GM21390 (cell line): ENCODE data around the gene SCUBE1.

Source experiments
- ATAC-seq: cut with Tn5 transposase; IDR thresholded peaks from one replicate; pipeline ENCODE4 v1.9.1; 2021; ENCODE audit not compliant: unreplicated experiment

SCUBE1 gene

GRCh38 chr22:43262990-43263644 is 80.1 kb downstream of the SCUBE1 start:
- ATAC-seq: no peak

- ATAC-seq: no peak
Observed at GRCh38 chr22:43260331-43261231, 82.6 kb downstream of the SCUBE1 start.

- no peak for ATAC-seq
Observed at GRCh38 chr22:43257961-43258360, 85.2 kb downstream of the SCUBE1 start.

- ATAC-seq: no peak
Observed at GRCh38 chr22:43257549-43257948, 85.6 kb downstream of the SCUBE1 start.

GRCh38 chr22:43256976-43257545 is 86.1 kb downstream of the SCUBE1 start:
- no peak for ATAC-seq

GRCh38 chr22:43256569-43256968 is 86.6 kb downstream of the SCUBE1 start:
- ATAC-seq: no peak

- no peak for ATAC-seq
Observed at GRCh38 chr22:43255299-43255698, 87.9 kb downstream of the SCUBE1 start.

- ATAC-seq: no peak
Observed at GRCh38 chr22:43253839-43254238, 89.3 kb downstream of the SCUBE1 start.

GRCh38 chr22:43252319-43252718 is 90.9 kb downstream of the SCUBE1 start:
- no peak for ATAC-seq

- ATAC-seq: no peak
Observed at GRCh38 chr22:43249789-43250471, 93.2 kb downstream of the SCUBE1 start.

- ATAC-seq: no peak
Observed at GRCh38 chr22:43247546-43248260, 95.5 kb downstream of the SCUBE1 start.

GRCh38 chr22:43246188-43246587 is 97.0 kb downstream of the SCUBE1 start:
- ATAC-seq: no peak

GRCh38 chr22:43245717-43246116 is 97.5 kb downstream of the SCUBE1 start:
- no peak for ATAC-seq

GRCh38 chr22:43244803-43245527 is 98.2 kb downstream of the SCUBE1 start:
- ATAC-seq: no peak

- no peak for ATAC-seq
Observed at GRCh38 chr22:43244402-43244801, 98.8 kb downstream of the SCUBE1 start.

- ATAC-seq: no peak
Observed at GRCh38 chr22:43243324-43243723, 99.8 kb downstream of the SCUBE1 start.

- ATAC-seq: no peak
Observed at GRCh38 chr22:43242627-43243026, 100.5 kb downstream of the SCUBE1 start.

- no peak for ATAC-seq
Observed at GRCh38 chr22:43241699-43242386, 101.3 kb downstream of the SCUBE1 start.

- ATAC-seq: no peak
Observed at GRCh38 chr22:43241138-43241597, 102.0 kb downstream of the SCUBE1 start.
